RPMI8226 (cell line): Measurements from ENCODE around the gene TPSG1.
A peak's percentile ranks its signal among the peaks of the same experiment; 100 is the strongest.
"Not testable (repeated sequence)": the region's sequence is repeated elsewhere in the genome, so short reads cannot be mapped to it uniquely, and the experiment has no call there.

Experiments
- DNase-seq: peaks from one replicate; pipeline ENCODE4 v3.0.0-alpha.2; 2015

Gene TPSG1

GRCh38 chr16:1193143-1193824 is 31.8 kb downstream of the TPSG1 start:
- DNase-seq, result no peak

- no peak for DNase-seq
These were observed 32.5 kb downstream of the TPSG1 start for GRCh38 chr16:1192384-1193073.

GRCh38 chr16:1190789-1191188 is 34.3 kb downstream of the TPSG1 start:
- DNase-seq, result not testable (repeated sequence)

GRCh38 chr16:1189455-1189854 is 35.6 kb downstream of the TPSG1 start:
- DNase-seq, result no peak

GRCh38 chr16:1188432-1189189 is 36.5 kb downstream of the TPSG1 start:
- DNase-seq, result peak; percentile 88

DNA sequence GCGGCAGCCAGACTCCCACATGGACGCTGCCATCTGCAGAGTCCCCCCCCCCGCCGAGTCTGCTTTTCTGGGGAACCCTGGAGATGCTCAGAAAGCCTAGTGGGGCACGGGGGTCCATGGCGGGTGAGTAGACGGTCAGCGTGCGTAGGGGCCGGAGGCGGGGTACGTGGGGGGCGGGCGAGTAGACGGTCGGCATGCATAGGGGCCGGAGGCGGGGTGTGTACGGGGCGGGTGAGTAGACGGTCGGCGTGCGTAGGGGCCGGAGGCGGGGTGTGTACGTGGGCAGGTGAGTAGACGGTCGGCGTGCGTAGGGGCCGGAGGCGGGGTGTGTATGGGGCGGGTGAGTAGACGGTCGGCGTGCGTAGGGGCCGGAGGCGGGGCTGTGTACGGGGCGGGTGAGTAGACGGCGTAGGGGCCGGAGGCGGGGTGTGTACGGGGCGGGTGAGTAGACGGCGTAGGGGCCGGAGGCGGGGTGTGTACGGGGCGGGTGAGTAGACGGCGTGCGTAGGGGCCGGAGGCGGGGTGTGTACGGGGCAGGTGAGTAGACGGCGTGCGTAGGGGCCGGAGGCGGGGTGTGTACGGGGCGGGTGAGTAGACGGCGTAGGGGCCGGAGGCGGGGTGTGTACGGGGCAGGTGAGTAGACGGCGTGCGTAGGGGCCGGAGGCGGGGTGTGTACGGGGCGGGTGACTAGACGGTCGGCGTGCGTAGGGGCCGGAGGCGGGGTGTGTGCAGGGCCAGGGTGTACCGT is 39.4 kb downstream of the TPSG1 start:
- not testable (repeated sequence) for DNase-seq

DNA sequence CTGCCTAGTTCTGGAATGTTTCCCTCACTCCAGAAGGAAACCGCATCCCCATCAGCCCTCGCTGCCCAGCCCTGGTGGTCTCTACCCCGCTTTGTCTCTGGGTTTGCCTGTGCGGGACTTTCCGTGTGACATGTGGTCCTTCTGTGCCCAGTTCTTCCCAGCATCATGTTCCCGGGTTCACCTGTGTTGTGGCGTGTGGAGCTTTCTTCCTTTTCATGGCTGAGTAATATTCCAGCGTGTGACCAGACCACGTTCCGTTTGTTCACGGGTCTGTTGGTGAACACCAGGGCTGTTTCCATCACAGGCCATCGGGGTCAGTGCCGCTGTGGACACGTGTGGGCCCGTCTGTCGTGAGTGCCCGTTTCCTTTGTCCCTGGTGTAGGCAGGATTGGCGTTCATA is 40.1 kb downstream of the TPSG1 start:
- DNase-seq, result no peak

- no peak for DNase-seq
These were observed 40.8 kb downstream of the TPSG1 start for GRCh38 chr16:1184156-1184868.

DNA sequence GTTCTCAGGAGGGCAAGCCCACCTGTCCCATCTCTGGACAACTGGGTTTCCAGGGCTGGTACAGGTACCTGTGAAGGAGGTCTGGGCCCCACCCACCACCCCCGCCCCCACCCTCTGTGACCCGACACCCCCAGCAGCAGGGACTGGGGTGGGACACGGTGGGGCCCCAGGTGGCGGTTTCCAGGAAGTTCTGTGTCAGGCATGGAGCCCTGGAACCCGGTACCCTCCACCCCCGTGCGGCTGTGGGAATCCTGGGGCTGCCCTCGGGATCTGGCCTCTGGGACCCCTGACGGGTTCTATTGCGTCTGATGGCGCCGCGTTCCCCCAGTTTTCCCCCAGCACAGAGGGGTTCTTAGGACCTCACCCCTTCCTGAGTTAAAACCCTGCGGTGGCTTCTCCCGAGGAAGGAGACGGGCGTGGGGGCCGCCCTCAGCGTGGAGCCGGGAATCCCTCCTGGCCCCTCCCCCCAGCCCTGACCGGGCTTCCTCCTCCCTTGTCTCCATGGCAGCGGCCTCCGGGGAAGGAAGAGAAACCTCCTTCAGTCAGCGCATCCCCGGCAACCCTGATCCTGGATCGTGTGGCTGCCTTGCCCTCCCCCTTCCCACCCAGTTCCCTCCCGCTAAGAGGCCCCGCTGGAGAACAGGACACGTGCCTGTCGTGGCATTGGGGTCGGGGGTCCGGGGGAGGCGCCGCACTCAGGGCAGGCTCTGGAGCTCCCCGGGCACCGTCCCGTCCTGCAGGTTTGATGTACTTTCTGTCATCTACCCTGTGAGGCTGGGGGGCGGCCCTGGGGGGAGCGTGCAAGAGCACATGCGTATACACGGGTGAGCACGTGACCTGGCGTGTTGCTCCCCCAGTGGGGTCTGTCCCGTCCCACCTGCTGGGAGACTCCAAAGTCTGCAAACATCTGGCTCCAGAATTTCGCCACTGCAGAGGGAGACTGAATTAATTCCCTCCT is 41.8 kb downstream of the TPSG1 start:
- DNase-seq, result peak; percentile 51

GRCh38 chr16:1182316-1182671 is 42.8 kb downstream of the TPSG1 start:
- no peak for DNase-seq

DNA sequence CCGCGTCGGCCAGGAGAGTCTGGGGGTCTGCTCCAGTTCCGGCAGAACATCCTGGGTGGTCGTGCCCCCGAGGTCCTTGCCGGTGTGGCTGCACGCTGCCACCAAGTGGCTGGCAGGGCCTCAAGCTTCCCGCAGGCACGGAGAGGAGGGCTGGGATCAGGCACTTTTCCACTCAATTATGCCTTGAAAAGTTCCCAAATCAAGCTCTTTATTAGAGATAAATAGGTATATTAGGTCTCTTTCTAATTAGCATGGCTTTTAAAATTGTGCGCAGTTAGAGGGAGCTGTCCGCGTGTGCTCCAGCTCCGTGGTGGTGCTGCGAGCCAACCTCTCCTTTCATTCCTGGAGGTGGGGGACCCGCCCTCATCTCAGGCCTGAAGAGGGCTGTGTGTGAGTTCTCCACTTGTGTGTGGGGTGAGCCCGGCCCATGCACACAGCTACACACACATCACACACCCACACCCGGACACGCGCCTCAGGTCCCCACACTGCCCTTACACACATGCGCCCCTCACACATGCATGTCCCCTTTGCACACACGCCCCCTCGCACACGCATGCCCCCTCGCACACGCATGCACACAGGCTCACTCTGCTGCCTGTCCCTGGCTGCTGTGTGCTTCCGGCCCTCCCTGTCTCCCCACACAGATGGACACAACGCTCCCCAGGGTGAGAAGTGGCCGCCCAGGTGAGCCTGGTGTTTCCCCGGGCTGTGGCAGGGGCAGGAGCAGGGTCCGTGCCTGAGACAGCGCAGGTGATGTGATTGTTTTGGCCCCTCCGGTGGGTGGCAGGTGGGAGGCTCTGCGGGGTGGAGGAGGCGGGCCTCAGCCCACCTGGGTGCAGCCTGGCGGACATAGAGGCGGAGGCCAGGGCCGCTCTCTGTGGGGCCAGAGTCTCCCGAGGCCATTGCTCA is 43.4 kb downstream of the TPSG1 start:
- no peak for DNase-seq

- DNase-seq, result no peak
These were observed 44.3 kb downstream of the TPSG1 start for GRCh38 chr16:1180549-1181403.

DNA sequence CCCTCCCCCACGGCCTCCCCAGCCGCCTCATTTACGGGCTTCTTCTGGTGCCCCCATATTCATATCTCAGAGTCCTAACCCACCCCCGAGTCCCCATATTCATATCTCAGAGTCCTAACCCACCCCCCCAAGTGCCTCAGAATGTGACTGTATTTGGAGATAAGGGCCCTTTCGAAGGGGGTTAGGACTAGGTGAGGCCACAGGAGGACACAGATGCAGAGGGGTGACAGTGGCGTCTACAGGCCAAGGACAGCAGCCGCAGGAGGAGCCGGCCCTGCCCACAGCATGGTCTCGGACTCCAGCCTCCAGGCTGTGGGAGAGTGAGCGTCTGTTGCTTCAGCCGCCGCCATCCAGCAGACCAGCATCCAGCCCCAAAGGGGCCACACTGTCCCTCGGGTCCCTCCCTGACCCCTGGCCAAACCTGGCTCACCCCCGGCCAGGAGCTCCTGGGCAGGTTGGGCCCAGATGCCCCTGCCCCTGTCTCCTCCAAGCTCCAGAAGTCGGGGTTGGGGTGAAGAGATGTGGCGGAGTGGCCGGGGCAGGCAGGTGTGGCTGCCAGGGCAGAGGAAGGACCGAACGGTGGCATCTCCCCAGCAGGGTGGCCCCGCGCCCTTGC is 46.7 kb downstream of the TPSG1 start:
- DNase-seq, result no peak

- DNase-seq, result no peak
These were observed 47.3 kb downstream of the TPSG1 start for GRCh38 chr16:1177750-1178149.

DNA sequence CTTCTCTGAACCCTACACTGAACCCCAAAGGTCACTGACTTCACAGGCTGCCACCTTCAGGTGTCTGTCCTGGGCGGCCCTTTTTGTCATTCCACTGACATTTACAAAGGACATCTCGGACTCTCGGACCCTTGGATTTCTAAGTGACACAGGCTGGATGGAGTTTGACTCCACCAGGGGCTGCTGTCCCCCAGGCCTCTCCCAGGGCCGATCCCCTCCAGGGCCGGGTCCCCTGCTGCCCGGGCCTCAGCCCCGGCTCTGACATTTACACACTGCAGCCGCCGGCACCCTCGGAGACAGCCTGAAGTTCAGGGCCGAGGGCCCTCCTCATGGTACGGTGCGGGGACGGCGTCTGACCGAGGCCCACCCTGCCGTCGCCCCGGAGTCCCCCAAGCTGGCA is 48.0 kb downstream of the TPSG1 start:
- DNase-seq, result no peak

DNA sequence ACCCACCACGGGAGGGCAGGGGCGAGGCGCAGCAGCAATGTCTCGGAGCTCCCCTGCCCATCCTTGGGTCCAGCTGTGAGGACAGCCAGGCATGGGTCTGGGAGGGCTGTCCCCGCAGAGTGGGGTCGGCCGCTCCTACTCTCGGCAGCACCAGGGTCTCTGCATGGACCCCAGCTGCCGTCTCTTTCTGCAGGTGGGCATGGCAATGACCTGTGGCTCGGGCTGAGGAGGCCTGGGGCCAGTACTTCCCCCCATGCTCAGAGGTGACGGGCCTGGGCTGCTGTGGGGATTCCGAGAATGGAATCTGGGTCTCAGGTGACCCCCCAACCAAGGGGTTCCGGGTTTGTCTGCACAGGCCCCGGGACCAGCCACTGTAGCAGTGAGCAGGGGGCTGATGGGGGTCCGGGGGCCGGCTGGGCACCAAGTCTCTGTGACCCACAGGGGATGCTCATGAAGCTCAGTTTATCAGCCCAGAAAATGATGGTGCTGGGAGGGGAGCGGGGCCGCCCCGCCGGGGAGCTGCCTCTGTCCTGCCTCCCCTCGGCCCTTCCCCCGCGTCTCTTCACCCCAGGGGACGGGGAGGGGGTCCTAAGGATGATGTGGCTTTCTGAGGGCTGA is 48.7 kb downstream of the TPSG1 start:
- DNase-seq, result no peak

DNA sequence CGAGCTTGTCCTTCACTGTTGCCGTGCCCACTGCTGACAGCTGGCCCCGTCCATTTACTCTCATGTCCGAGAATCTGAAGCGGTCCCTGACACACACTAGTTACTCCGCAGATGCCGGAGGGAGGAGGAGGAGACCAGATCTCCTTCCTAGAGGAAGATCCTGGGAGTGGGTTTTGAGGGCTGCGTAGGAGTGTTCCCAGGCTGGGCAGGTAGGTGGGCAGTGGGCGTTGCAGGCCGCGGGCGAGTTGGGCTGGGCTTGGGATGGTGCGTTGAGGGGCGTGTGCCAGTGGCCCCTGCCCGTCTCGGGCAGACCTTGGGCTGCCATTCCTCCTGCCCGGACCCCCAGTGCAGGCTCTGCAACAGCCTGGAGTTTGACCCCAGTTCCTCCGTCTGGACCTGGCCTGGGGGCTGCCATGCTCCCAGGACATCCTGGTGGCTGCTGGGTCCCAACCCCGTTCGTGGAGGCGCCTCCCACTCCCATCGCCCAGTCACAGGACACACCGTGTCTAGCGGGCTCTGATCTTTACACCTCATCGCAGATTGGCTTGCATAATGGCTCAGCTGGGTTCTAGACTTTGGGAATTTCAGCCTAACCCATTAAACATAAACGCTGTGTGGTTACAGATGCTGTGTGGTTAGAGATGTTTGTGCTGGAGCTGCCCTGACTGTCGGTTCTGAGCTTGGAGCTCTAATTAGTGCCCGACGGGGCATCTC is 49.3 kb downstream of the TPSG1 start:
- DNase-seq, result peak; percentile 46
